HG03039 (cell line): ENCODE results near the gene SECISBP2L.
"Not testable (repeated sequence)": the region's sequence is repeated elsewhere in the genome, so short reads cannot be mapped to it uniquely, and the experiment has no call there.

Experiments
- ATAC-seq: cut with Tn5 transposase; IDR thresholded peaks from one replicate; pipeline ENCODE4 v1.9.1; 2021; ENCODE audit warnings: mild to moderate bottlenecking, moderate library complexity; ENCODE audit not compliant: unreplicated experiment

The SECISBP2L gene

GRCh38 chr15:49046220-49047102 is at the start of gene SECISBP2L:
TSS of gene SECISBP2L (minus strand) at chr15:49046446. CDS start at chr15:49046299, 147 bp downstream.
- peak; percentile 95 for ATAC-seq

DNA sequence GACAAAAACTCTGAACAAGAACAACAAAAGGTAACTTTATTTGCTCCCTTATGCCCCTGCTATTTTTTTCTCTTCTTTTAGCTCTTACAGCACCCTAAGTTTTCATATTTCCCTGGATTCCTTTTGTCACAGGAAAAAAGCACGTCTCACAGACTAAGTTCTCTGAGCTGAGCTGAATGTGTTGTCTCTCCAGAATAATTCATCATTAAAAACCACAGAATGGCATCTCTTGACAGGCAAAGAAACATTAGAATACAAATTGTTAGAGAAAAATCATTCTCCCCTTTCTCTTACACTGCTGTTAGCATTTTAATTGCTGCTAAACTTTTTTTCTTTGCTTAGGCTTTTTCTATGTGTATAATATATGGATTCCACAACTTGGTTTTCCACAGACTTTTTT is 48.7 kb upstream of the SECISBP2L start:
- ATAC-seq, result no peak

GRCh38 chr15:49093252-49094105 is 47.2 kb upstream of the SECISBP2L start:
- no peak for ATAC-seq

DNA sequence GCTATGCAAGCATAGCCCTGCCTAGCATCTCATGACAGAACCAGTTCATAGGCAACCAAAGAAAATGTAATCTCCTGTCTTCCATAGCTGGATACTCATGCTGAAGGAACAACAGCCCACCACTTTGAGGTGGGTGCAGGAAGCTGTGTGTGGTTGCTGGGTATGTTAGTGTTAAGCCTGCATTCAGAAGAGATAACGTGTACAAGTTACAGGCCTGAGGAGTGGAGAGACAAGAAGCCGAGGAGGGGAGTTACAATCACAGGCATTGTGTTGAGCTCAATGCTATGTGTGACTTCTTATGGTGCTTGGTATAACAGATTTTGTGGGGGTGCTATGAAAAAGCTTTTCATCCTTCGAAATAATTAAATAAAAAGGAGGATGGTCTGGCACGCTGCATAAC is 42.8 kb upstream of the SECISBP2L start:
- no peak for ATAC-seq

- no peak for ATAC-seq
Observed at GRCh38 chr15:49085696-49086459, 39.6 kb upstream of the SECISBP2L start.

DNA sequence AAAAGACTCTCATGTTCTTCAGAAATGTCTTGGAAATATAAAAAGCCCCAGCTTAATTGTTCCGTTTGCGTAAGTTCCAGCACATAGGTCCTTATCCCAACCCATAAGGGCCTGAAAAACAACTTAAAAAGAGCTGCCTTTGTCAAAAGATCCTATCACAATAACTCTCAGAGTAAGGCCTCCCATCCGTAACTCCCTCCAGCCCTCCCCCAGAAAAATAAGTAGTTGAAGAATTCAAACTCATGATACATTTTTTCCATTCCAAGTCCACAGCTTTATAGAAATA is 38.0 kb upstream of the SECISBP2L start:
- no peak for ATAC-seq

DNA sequence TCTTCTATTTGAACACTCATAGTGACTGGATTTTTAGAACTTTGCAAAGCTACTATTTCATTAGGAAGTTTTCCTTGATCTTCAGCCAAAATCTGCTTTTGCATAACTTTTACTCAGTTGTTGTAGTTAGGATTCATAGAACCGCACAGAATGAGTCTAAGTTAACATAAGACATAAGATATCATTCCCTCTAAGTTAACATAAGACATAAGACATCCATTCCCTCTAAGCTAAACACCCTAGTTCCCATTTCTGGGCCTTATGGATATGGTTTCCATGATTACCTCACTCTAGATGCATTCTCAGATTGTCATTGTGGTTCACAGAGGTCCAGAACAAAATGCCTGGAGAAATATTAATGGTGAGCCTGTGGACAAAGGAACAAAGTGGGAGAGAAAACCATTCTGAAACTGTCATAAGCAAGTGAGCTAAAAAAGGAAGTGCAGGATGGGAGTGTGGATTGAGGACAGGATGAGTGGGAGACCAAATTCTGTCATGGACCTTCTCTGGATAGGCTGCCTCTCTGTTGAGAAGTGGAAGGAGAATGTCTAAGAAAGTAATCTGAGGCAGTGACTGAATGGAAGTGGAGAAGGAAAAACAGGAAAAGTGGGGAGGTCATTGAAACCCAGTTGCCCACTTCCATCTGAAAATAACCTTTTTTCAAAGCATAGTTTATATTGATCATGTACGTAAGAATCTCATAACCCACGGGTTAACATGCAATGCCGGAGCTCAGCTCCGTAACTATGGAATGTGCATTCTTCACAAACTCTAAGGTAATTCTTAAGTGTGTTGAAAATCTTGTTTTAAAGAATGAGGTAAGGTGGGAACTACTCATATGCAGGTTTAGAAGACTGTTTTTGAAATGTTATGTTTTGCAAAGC is 37.4 kb upstream of the SECISBP2L start:
- no peak for ATAC-seq

DNA sequence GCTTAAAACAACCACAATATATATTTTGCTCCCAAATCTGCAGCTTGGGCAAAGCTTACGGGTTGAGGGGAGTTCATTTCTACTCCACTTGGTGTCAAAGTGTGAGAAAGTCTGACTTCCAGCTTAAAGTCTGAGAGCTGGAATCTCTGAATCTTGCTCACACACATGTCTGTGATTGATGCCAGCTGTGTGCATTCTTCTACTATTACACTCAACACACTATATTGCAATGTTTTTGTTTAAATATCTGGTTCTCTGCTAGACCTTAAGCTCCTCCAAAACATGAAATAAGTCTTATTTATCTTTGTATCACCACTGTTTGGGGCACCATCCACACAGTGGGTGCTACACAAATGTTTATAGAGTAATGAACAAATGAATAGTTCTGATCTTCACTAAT is 36.7 kb upstream of the SECISBP2L start:
- no peak for ATAC-seq

DNA sequence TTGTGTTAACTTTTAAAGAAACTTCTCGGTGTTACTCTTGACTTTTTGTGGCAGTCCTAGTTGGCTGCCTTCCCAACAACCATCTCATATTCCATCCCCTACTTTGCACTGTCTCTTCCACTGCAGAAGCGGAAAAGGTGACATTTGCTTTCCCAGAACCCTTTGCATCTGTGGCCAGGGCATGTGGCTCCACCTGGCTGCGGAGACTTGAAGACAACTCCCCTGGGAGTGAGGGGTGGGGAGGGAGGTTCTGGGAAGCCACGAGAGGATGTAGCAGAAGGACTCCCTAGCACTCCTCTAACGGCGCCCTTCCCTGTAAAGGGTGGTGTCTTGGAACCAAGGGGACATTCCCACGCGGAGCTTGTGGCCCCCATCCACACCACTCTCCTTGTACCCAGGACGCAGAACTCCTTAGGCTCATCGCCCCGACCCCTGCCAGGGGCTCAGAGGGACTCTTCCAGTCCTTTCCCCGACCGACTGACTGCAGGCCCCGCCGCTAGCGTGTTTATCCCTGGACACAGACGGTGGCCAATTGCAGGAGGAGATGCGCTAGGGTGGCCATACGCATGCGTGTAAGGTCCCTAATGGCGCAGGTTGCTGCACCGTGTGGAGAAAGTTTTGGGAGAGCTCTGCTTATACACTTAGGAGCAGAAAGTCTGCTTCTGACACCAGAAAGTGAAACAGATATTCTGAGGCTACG is 33.2 kb upstream of the SECISBP2L start:
- no peak for ATAC-seq

GRCh38 chr15:49075881-49076280 is 29.6 kb upstream of the SECISBP2L start:
- no peak for ATAC-seq

- not testable (repeated sequence) for ATAC-seq
Observed at GRCh38 chr15:49074589-49075287, 28.5 kb upstream of the SECISBP2L start.

- no peak for ATAC-seq
Observed at GRCh38 chr15:49066372-49066771, 20.1 kb upstream of the SECISBP2L start.

GRCh38 chr15:49064884-49065283 is 18.6 kb upstream of the SECISBP2L start:
- ATAC-seq, result no peak

DNA sequence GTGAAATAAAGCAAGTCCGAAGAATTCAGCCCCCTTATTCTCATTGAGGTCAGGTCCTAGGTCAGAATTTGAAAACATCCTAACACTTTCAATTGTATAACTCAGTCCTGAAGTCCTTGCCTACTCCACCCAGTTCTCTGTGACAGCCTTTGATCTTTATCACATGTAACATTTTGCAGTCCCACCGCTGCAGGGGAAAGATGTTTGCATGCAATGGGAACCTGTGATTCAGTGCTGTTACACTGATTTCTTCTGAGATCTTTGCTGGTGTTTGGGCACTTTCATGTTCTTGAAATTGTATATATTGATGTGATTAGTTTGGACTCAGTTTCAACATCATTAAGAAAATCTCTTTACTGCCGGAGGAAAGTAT is 18.0 kb upstream of the SECISBP2L start:
- no peak for ATAC-seq

GRCh38 chr15:49063402-49064280 is 17.4 kb upstream of the SECISBP2L start:
- no peak for ATAC-seq

DNA sequence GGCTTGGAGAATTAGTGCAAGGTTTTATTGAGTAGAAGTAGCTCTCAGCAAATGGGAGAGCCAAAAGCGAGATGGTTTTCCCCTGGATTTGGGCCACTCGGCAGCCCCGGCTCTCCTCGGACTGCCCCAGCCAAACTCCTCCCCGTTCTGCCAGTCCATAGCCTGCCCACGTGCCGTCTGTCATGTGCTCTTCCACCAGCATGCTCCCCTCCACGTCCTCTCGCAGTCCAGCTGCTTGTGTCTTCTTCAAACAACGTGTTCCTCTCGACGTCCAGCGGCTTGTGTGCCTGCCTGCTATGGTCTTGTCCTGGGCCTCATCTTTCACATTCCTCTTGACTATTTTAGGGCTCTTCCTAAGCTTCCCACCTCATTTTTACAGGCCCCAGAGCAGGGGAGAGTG is 16.7 kb upstream of the SECISBP2L start:
- no peak for ATAC-seq

- no peak for ATAC-seq
Observed at GRCh38 chr15:49060710-49061495, 14.7 kb upstream of the SECISBP2L start.
